ENCODE results near the gene CFAP77. TPM values are rescaled to one million over a fixed set of nuclear protein-coding genes. Genes with fewer than 3 reads are reported as not detected.

The CFAP77 gene
- total and polyA plus RNA-seq, 7 donors: not detected

DNA sequence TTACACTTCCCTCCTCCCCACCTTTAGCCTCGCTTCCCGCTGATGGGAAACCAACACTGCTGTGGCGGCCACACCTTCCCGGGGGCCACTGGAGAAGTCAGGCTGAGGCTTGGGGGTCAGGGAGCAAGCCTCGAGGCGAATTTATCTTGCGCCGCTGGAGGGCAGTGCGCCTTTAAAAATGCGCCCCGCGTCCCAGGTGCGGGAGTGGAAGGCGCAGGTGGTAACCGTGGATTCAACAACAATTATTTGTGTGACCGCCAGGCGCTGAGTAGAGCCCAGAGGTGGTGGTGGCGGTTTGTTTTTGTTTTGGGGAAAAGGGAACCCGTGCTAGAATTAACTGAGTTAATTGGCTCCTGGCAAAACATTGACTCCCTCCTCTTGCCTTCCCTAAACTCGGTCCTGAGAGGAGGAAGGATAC lies 1.1 kb downstream of the CFAP77 start:
- H3K36me3 ChIP-seq (ENCODE audit: insufficient read depth in 1 of 2, low read depth in 1 of 2): no peaks in the 10 kb centered on the region
- intact Hi-C loops (cut with DNase I): loop anchor here (2.0 to 10.0 kb wide), 3 partner anchors 161 to 390 kb away; no protein-coding TSS in a partner anchor
- no peaks in the 10 kb centered on the region for H3K9me3 ChIP-seq
- peak in 1 of 2 donors; percentile 59 for DNase-seq
- TF ChIP-seq, protein P1, sequence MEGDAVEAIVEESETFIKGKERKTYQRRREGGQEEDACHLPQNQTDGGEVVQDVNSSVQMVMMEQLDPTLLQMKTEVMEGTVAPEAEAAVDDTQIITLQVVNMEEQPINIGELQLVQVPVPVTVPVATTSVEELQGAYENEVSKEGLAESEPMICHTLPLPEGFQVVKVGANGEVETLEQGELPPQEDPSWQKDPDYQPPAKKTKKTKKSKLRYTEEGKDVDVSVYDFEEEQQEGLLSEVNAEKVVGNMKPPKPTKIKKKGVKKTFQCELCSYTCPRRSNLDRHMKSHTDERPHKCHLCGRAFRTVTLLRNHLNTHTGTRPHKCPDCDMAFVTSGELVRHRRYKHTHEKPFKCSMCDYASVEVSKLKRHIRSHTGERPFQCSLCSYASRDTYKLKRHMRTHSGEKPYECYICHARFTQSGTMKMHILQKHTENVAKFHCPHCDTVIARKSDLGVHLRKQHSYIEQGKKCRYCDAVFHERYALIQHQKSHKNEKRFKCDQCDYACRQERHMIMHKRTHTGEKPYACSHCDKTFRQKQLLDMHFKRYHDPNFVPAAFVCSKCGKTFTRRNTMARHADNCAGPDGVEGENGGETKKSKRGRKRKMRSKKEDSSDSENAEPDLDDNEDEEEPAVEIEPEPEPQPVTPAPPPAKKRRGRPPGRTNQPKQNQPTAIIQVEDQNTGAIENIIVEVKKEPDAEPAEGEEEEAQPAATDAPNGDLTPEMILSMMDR (IDR thresholded peaks at IDR 0.05): peak; percentile 46
- H3K4me1 ChIP-seq: peaks cover 8% of the 10 kb centered on the region
- WGBS, 3 donors: 1 to 2% (median 2%) methylated on average over 20 of the region's 20 CpGs
- peak in 3 of 4 donors; percentile 37 to 41 (median 39) for ATAC-seq
- H3K27ac ChIP-seq: no peak overlapping the region
- peak overlapping the region; percentile 59 for H3K4me3 ChIP-seq
- peaks cover 2 to 70% (median 15%) of the 10 kb centered on the region in 3 donors for H3K27me3 ChIP-seq (ENCODE audit: insufficient read depth in 3 of 3, low read length in 2 of 3)

DNA sequence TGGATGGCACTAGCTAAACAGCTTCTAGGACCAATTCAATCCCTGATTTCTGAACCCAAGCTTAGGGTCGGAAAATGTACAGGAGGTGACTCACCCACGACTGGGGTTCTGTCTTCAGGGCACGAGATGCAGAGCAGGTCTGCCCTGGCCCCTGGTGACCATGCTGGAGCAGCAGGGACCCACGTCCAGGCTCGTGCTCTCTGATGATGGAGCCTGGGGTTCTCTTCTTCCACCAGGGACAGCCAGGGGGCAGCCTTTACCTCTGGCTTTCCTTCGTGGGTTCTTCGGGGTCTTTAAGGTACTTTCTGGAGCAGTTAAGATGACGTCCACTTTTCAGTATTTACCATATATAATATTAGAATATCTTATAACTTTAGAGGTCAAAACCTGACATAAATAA lies 2.1 kb downstream of the CFAP77 start:
- H3K36me3 ChIP-seq (ENCODE audit: insufficient read depth in 1 of 2, low read depth in 1 of 2): no peaks in the 10 kb centered on the region
- H3K4me1 ChIP-seq: peaks cover 8% of the 10 kb centered on the region
- no peaks in the 10 kb centered on the region for H3K9me3 ChIP-seq
- TF ChIP-seq, protein P1 (IDR thresholded peaks at IDR 0.05): peak; percentile 30
- H3K27me3 ChIP-seq (ENCODE audit: insufficient read depth in 3 of 3, low read length in 2 of 3): peaks cover 2 to 80% (median 15%) of the 10 kb centered on the region in 3 donors
- intact Hi-C loops (cut with DNase I): loop anchor here (5.0 to 10.0 kb wide), 2 partner anchors 160 to 163 kb away; no protein-coding TSS in a partner anchor
- ATAC-seq: no peak
- H3K27ac ChIP-seq: no peak overlapping the region
- no peak for DNase-seq
- WGBS, 3 donors: 5 to 7% (median 7%) methylated on average over 8 of the region's 8 CpGs
- no peak overlapping the region for H3K4me3 ChIP-seq

DNA sequence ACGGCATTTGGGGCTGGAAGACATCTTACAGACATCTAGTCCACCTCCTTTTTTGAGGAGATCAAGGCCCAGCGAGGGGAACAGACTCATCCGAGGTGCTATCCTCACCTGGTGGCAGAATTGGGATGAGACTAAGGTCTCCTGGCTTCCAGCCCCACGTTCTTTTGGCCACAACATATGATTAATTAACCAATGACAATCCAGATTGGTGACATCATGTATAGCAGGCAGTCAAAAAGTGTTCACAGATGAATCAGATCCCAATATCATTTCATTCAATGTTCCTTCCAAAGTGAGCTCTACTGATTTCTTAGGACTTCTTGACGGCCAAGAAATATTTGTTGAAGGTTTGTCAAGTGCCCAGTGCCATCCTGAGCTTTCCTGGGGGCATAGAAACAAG lies 3.9 kb downstream of the CFAP77 start:
- DNase-seq (no peak), ATAC-seq (no peak)
- Histone ChIP-seq H3K4me1 (peaks cover 8% of the 10 kb centered on the region), H3K36me3 (ENCODE audit: insufficient read depth in 1 of 2, low read depth in 1 of 2) (no peaks in the 10 kb centered on the region), H3K27me3 (ENCODE audit: insufficient read depth in 3 of 3, low read length in 2 of 3) (peaks cover 6 to 97% (median 22%) of the 10 kb centered on the region in 3 donors), H3K27ac (no peak overlapping the region), H3K9me3 (no peaks in the 10 kb centered on the region), H3K4me3 (no peak overlapping the region)
- TF ChIP-seq, protein P1 (IDR thresholded peaks at IDR 0.05): no peak
- intact Hi-C loops (cut with DNase I): loop anchor here (5.0 to 10.0 kb wide), 2 partner anchors 158 to 161 kb away; no protein-coding TSS in a partner anchor
- 50 to 62% (median 51%) methylated on average over 5 of the region's 5 CpGs for WGBS, 3 donors

- DNase-seq (no peak), ATAC-seq (no peak)
- Histone ChIP-seq H3K9me3 (no peaks in the 10 kb centered on the region), H3K36me3 (ENCODE audit: insufficient read depth in 1 of 2, low read depth in 1 of 2) (no peaks in the 10 kb centered on the region), H3K27ac (no peak overlapping the region), H3K4me1 (peaks cover 8% of the 10 kb centered on the region), H3K4me3 (no peak overlapping the region), H3K27me3 (ENCODE audit: insufficient read depth in 3 of 3, low read length in 2 of 3) (peaks cover 6 to 97% (median 20%) of the 10 kb centered on the region in 3 donors)
- TF ChIP-seq, protein P1 (IDR thresholded peaks at IDR 0.05): no peak
- intact Hi-C loops (cut with DNase I): loop anchor here (5.0 to 10.0 kb wide), 2 partner anchors 158 to 160 kb away; no protein-coding TSS in a partner anchor
- WGBS, 3 donors: 48 to 59% (median 57%) methylated on average over 7 of the region's 7 CpGs
These were observed 4.7 kb downstream of the CFAP77 start for GRCh38 chr9:132414731-132415130.

DNA sequence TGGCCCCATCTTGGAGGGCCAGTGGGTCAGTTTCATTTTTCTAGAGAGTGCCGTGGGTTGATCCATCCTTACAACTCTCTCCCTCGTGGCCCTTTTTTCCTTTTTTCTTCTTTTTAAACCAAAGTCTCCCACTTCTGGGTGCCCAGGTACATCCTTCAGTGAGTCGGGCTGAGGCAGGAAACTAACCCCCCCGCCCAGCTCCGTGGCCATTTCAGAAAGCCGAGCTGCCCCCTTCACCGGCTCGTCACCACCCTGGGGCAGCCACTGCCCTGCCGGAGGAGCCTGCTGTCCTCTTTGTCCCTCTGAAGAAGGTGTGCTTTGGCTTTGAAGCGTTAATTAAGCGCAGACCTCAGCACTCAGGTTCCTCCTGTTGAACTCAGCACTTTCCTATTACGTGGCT lies 5.2 kb downstream of the CFAP77 start:
- Histone ChIP-seq H3K27me3 (ENCODE audit: insufficient read depth in 3 of 3, low read length in 2 of 3) (peaks cover 6 to 96% (median 20%) of the 10 kb centered on the region in 3 donors), H3K27ac (no peak overlapping the region), H3K4me1 (peaks cover 8% of the 10 kb centered on the region), H3K36me3 (ENCODE audit: insufficient read depth in 1 of 2, low read depth in 1 of 2) (no peaks in the 10 kb centered on the region), H3K4me3 (no peak overlapping the region), H3K9me3 (no peaks in the 10 kb centered on the region)
- TF ChIP-seq, protein P1 (IDR thresholded peaks at IDR 0.05): no peak
- ATAC-seq (no peak), DNase-seq (no peak)
- WGBS, 3 donors: 20 to 24% (median 22%) methylated on average over 12 of the region's 12 CpGs
- intact Hi-C loops (cut with DNase I): loop anchor here in 1 of 2 donors (10.0 kb wide), 1 partner anchor 160 kb away; no protein-coding TSS in a partner anchor
